Spleen (tissue), 7 donors: ENCODE measurements around the gene TNNI3K.

Experiments used
- POLR2A ChIP-seq, 3 donors: fragments of 450-650 bp; IDR thresholded peaks; one replicate each; pipeline ENCODE4 v1.5.1; 2017; ENCODE audit warnings: antibody characterized with exemption in 3 of 3, mild to moderate bottlenecking in 1 of 3
- TF ChIP-seq, protein P1 (sequence below), 11 experiments: fragments of 200-600 bp in 7 of 11; fragments of 450-650 bp in 4 of 11; sonication (generic) in 4 of 11; IDR thresholded peaks in 8 of 11; conservative IDR thresholded peaks in 3 of 11; 1 replicate in 7 of 11; 2 replicates in 4 of 11; pipeline versions ENCODE4 v1.4.0 to v1.8.0; 2016 to 2021; ENCODE audit warnings: antibody characterized with exemption in 11 of 11, inconsistent platforms in 4 of 11, mild to moderate bottlenecking in 1 of 11
- donor health status: DM: no; HTN: no; CAD: no; lungs with moderate emphysema.
- donor health status: DM: no; HTN: no; CAD: no.
- donor health status: DM: no; HTN: no; CAD: no.

- TF ChIP-seq, protein P1, sequence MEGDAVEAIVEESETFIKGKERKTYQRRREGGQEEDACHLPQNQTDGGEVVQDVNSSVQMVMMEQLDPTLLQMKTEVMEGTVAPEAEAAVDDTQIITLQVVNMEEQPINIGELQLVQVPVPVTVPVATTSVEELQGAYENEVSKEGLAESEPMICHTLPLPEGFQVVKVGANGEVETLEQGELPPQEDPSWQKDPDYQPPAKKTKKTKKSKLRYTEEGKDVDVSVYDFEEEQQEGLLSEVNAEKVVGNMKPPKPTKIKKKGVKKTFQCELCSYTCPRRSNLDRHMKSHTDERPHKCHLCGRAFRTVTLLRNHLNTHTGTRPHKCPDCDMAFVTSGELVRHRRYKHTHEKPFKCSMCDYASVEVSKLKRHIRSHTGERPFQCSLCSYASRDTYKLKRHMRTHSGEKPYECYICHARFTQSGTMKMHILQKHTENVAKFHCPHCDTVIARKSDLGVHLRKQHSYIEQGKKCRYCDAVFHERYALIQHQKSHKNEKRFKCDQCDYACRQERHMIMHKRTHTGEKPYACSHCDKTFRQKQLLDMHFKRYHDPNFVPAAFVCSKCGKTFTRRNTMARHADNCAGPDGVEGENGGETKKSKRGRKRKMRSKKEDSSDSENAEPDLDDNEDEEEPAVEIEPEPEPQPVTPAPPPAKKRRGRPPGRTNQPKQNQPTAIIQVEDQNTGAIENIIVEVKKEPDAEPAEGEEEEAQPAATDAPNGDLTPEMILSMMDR (IDR thresholded peaks at IDR 0.05 in 8 of 11, conservative IDR thresholded peaks at IDR 0.05 in 3 of 11) = no peak
- TF ChIP-seq POLR2A (IDR thresholded peaks at IDR 0.05) = no peak
Observed at GRCh38 chr1:74280642-74281396, 45.6 kb downstream of the TNNI3K start.
